ENCODE results near the gene C1QBP.
A peak's percentile ranks its signal among the peaks of the same experiment; 100 is the strongest.
"Not testable (repeated sequence)": the region's sequence is repeated elsewhere in the genome, so short reads cannot be mapped to it uniquely, and the experiment has no call there.

The C1QBP gene, protein sequence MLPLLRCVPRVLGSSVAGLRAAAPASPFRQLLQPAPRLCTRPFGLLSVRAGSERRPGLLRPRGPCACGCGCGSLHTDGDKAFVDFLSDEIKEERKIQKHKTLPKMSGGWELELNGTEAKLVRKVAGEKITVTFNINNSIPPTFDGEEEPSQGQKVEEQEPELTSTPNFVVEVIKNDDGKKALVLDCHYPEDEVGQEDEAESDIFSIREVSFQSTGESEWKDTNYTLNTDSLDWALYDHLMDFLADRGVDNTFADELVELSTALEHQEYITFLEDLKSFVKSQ

GRCh38 chr17:5438716-5439445 lies at the start of gene C1QBP:
Gene C1QBP (minus strand): TSS chr17:5439155. CDS start chr17:5439073, 82 bp downstream.
- peak; percentile 23 for DNase-seq

DNA sequence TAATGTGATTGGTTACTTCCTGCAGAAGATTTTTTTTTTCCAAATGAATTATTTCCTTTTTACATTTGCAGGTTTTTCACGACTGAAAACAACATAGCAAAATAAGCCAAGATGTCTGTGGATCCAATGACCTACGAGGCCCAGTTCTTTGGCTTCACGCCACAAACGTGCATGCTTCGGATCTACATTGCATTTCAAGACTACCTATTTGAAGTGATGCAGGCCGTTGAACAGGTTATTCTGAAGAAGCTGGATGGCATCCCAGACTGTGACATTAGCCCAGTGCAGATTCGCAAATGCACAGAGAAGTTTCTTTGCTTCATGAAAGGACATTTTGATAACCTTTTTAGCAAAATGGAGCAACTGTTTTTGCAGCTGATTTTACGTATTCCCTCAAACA lies 49.8 kb upstream of the C1QBP start:
- DNase-seq = no peak

GRCh38 chr17:5486206-5487124 lies 47.5 kb upstream of the C1QBP start, which contains the start of gene MIS12:
Gene MIS12 (plus strand): TSS chr17:5486566. CDS start chr17:5488863, 2,297 bp downstream.
- DNase-seq = peak; percentile 93

- no peak for DNase-seq
Measured at GRCh38 chr17:5485270-5486205, 46.6 kb upstream of the C1QBP start, which contains the start of gene DERL2. Gene DERL2 (minus strand): TSS chr17:5486178. CDS start chr17:5486161, 17 bp downstream.

GRCh38 chr17:5481451-5481850 lies 42.5 kb upstream of the C1QBP start:
- no peak for DNase-seq

- no peak for DNase-seq
Measured at GRCh38 chr17:5480962-5481361, 42.0 kb upstream of the C1QBP start.

- DNase-seq = no peak
Measured at GRCh38 chr17:5478992-5479391, 40.0 kb upstream of the C1QBP start.

DNA sequence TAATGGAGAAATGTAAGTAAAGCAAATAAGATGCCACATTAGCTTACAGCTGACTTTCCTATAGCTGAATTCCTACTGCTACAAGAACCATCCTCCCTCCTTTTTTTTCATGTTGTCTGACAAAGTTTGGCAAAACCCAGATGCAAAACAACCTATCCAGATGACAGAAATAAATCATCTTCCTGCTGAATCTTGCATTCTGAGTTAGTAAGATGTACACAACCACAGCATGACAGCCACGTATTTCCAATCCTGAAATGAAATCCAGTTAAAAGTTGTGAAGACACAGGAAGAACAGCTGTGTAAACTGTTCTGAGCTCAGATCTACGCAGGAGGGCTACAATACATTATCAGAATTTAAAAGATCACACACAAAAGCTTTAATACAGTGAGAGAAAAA lies 35.0 kb upstream of the C1QBP start:
- DNase-seq = no peak

DNA sequence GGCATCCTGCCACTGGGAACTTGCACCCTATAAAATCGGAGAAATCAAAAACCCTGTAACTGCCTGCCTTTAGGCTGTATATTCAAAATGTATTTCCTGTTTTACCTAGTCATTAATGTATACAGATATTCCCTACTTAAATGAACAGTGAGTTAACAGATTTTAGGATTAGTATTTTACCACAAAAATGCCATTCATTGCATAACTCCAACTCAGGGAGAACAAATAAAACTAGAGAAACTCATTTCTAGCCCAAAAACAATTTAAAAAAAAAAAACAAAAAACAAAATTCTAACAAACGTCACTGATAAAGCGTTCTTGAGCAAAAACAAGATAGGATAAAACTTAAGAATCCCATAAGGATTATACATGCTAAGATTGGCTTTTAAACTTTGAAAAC lies 33.6 kb upstream of the C1QBP start:
- no peak for DNase-seq

DNA sequence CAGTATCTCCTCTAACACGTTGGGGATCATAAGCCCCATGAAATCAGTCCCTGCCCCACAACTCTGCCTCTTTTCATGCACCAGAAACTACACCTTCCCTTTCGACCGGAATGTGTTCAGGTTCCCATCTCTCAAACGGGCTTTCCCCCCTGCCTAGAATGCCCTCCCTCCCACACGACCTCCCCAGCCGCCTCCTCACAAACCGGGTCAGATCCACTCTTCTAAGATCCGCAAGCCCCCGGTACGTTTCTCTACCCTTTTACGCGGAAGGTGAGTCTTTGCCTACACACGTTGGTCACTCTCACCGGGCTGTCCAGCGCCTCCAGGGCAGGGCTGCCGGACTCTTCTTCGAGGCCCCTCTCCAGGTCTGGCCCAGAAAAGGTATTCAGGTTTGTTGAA lies 29.1 kb upstream of the C1QBP start:
- DNase-seq = no peak

- no peak for DNase-seq
Measured at GRCh38 chr17:5467416-5467815, 28.5 kb upstream of the C1QBP start.

DNA sequence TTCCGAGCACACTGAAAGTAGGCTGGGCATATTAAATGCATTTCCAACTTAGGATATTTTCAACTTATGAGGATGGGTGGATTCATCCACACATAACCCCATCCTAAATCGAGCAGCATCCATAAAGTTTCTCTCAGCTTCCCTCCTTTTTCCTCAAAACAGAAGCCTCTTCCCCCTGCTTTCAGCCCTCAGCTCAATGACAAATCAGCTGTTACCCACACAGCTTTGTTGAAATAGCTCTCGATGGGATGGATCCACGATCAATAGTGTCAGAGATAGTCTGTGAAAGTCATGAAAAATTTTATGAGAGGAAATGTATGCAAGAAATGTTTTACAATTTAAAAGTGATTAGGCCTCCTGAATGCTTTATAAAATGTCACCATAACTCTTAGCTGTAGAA lies 27.3 kb upstream of the C1QBP start:
- DNase-seq = no peak

DNA sequence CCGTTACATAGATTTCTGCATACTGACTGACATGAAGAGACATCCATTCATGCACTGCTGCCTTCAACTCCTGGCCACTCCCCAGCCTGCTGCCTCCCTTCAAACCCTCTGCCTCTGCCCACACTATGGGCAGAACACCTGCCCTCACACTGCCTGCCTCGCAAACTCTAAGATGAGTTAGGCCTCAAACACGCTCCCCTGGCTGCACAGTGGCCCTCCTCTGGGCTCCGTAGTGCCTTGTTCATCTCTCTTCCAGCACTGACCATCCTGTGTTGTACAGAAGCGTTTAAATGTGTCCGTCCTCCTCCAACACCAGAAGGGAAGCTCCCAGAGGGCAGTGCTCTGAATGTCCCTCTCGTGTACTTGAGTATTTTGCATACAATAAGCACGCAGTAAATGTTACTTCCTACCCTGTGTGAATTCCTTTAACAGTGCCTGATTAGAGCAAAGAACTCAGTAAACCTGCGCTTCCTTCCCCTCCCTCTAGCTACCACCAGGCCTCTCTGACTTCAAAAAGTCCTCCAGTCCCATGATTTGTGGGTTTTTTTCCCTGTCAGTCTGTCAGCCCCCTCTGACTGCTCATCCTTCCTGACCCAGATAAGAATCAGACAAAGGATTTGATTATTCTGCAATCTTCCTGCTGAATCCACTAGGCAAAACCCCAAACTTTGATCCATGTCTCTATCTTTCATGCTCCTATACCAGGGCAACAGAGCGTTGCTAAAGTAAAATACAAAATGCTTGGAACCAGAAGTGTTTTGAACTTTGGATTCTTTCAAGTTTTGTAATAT lies 26.0 kb upstream of the C1QBP start:
- DNase-seq = no peak

DNA sequence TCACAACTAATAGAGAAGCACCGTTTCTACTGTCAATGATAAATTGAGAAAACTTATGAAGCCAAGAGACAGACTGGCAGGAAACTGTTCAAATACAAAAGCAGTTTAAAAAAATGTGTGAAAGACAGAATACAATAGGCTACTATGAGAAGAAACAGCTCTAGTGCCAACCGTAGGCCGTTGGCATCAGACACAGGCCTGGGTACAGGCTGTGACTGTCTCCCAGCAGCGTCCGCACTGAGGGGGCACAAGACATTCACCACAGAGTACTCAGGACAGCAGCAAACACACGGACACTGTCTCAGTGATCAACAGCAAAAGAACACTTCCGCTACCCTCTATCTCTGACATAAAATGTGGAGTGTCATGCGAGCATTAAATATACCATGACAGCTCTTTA lies 7.8 kb upstream of the C1QBP start:
- DNase-seq = no peak

DNA sequence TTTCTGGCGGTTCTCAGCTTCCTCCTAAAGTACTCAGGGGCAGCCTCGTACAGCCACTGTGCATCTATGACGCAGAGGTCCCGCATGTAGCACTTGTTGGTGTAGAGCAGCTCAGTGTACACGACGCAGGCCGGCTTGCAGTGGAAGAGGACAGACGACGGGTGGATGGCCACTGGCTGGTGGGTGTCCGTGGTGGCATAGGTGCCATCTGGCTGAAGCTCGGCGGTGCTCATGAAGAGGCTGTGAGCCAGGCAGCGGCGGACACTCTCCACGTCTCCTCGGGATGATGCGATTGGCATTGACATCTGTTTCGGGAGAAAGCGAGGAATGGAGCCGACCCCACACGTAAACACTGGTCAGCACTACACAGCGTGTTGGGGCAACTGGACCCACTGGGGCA lies 5.3 kb upstream of the C1QBP start:
- no peak for DNase-seq

DNA sequence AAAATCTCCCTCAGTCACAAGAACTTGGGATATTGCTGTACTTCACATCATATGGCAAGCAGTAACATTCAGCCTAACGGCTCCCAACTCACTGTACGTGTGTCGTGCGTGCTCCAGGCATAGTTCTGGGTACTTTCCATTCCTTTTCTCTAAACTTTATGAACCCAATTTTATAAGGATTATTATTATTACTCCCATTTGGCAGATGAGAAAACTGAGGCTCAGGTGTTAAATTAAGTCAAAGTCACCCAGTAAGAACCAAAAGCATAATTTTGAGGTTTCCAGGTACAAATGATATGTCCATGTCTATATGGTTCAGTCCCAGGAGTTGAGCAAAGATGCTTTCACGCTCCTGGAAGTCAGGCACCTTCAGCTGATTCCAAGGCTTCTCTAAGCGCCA lies 4.8 kb upstream of the C1QBP start:
- no peak for DNase-seq

- DNase-seq = no peak
Measured at GRCh38 chr17:5439446-5439764, 450 bp upstream of the C1QBP start.

DNA sequence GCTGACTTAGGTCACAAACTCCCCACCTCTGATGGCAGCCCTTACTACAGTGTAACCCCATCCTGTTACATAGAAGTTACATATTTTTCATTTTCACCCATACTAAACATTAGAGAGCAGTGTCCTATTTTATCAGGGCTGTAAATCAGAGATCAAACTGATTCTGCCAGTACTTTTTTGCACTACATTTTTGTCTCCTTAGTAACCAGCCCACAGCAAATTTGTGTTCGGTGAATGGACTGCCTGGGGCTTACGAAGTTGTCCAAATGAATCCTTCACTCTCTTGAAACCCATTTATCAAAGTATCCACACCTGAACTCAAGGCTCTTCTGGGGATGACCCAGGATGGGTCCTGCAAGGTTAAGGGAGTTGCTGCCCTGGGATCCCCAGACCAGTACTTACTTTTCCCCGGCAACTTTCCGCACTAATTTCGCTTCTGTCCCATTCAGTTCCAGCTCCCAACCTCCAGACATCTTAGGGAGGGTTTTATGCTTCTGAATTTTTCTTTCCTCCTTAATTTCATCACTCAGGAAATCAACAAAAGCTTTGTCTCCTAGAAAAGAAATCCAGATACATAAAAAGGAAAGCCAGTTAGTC lies 1.1 kb downstream of the C1QBP start:
- DNase-seq = no peak

DNA sequence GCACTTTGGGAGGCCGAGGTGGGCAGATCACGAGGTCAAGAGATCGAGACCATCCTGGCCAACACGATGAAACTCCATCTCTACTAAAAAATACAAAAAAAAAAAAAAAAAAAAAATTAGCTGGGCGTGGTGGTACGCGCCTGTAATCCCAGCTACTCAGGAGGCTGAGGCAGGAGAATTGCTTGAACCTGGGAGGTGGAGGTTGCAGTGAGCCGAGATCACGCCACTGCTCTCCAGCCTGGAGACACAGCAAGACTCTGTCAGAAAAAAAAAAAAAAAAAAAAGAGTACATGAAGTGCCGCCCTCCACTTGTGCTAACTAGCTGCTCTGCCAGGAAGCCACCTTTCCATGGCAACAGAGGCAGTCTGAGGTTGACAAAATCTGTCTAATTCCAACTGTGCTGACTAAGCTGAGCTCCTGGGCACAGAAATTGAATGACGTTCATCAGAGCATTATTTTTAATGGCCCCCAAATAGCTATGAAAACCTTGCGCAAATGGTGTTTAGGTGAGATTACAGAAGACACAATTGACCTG lies 3.1 kb downstream of the C1QBP start:
- DNase-seq = not testable (repeated sequence)

- DNase-seq = no peak
Measured at GRCh38 chr17:5434984-5435383, 4.0 kb downstream of the C1QBP start.
